ENCODE measurements around the gene COG8.
A peak's percentile ranks its signal among the peaks of the same experiment; 100 is the strongest.

The COG8 gene

GRCh38 chr16:69345923-69346322 is 6.6 kb upstream of the COG8 start:
- DNase-seq = no peak

DNA sequence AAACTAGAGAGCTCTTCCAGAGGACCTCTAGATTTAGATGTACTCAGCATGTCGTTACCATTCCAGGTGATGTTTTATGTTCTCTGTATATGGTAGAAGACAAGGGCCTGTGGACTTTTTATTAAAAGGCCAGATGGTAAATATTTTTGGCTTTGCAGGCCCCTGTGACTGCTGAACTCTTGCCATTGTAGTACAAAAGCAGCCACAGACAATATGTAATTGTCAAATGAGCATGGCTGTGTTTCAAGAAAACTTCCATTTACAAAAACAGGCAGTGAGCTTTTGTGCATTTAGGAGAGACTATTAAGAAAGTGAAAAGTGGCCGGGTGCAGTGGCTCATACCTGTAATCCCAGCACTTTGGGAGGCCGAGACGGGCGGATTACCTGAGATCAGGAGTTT is 4.8 kb upstream of the COG8 start:
- no peak for DNase-seq

DNA sequence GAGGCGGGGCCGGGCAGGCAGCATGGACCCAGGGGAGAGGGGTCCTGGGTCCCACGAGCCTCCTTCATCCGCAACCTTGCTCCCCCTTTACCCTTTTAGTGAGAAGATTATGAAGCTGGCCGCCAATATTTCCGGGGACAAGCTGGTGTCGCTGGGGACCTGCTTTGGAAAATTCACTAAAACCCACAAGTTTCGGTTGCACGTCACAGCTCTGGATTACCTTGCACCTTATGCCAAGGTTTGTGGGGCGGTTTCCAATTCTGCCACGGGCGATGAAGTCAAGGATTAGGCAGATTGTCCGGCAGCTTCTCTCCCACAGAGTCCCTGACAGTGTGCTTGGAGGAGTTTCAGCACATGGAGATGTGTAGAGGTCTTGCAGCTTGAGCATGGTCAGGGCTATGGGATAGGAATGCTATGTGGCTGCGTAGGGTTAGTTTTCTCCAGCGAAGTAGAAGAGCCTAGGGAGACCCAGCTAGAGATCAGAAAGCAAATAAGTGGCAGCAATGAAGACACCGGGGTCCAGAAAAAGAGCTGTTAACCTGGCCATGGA is 806 bp upstream of the COG8 start:
- no peak for DNase-seq

DNA sequence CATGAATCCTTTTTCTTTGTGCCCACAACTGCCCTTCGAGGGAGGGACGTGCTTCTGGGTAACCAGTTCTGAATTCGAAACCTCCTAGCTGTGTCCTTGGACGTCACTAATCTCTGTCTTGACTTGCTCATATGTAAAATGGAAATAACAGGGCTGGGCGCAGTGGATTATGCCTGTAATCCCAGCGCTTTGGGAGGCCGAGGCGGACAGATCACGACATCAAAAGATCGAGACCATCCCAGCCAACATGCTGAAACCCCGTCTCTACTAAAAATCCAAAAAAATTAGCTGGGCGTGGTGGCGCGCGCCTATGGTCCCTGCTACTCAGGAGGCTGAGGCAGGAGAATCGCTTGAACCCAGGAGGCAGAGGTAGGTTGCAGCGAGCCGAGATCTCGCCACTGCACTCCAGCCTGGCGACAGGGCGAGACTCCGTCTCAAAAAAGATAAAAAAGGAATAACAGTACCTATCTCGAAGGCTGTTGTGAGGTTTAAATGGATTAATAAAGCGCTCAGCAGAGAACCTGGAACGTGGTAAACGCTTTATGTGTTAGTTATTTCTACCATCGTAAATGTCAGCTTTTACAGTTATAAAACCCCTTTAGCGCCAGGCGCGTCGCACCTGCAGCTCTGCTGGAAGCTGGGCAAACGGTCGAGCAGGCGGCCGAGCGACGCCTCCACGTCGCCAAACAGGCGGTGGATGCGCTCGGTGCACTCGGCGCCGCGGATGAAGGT is 641 bp downstream of the COG8 start:
- DNase-seq = no peak

DNA sequence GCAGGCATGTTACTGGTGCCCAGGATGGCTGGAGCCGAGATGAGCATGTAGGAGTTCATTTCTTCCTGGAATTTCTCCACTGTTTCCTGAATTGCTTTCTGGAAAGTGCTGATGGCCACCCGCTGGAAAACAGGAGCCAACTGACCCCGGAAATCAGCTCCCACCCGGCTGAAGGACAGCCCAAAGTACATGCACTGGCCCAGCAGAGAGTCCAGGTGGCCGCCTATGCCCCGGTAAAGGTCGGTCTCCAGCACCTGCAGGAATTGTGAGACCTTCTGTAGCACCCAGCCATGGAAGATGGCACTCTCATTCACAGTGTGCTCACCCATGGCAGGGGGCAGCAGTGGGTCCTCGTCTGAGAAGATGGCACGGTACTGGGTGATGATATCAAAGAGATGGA is 4.7 kb downstream of the COG8 start:
- no peak for DNase-seq

- peak; percentile 83 for DNase-seq
Measured at GRCh38 chr16:69330286-69331109, 8.9 kb downstream of the COG8 start, which contains the start of gene PDF. Gene PDF (minus strand): TSS chr16:69330588. CDS start chr16:69330570, 18 bp downstream.

GRCh38 chr16:69329369-69330285 is 9.7 kb downstream of the COG8 start:
- no peak for DNase-seq

DNA sequence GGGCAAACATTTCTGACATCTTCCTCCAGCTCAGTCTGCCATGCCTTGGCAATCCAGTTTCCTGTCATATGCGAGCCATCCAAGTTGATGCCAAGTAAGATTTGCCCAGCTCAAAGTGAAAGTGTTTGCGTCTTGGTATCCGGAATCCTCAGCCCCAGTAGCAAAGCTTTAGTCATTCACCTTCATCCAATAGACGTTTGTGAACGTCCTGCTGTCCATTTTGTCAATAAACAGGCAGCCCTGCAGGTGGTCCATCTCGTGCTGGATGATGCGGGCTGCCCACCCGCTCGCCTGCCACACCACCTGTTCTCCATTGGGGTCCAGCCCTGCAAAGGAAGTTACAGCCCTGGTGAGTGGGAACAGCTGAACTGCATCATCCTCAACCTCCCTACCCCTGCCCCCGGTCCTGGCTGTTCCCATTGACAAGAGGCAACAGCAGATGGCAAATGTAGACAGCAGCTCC is 10.5 kb downstream of the COG8 start:
- DNase-seq = no peak

DNA sequence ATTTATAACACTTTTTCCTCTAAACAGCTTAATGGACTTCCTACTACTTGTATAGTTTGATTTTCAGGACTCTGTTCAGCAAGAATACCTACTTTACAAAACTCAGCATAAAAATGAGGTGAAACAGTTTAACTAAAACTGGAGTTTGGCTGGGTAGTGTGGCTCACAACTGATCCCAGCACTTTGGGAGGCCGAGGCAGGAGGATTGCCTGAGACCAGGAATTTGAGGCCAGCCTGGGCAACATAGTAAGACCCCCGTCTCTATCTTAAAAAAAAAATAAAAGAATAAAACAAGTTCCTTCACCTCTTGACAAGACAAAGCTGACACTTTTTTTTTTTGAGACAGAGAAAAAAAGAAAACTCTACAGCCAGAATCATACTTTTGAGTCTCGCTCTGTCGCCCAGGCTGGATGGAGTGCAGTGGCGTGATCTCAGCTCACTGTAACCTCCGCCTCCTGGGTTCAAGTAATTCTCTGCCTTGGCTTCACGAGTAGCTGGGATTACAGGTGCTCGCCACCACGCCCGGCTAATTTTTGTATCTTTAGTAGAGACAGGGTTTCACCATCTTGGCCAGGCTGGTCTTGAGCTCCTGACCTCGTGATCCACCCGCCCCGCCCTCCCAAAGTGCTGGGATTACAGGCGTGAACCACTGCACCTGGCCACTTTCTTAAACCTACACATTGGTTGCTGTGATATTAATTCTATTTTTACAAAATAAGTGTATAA is 11.6 kb downstream of the COG8 start:
- DNase-seq = no peak

- no peak for DNase-seq
Measured at GRCh38 chr16:69326172-69326873, 13.0 kb downstream of the COG8 start.

- no peak for DNase-seq
Measured at GRCh38 chr16:69325784-69326171, 13.6 kb downstream of the COG8 start.

DNA sequence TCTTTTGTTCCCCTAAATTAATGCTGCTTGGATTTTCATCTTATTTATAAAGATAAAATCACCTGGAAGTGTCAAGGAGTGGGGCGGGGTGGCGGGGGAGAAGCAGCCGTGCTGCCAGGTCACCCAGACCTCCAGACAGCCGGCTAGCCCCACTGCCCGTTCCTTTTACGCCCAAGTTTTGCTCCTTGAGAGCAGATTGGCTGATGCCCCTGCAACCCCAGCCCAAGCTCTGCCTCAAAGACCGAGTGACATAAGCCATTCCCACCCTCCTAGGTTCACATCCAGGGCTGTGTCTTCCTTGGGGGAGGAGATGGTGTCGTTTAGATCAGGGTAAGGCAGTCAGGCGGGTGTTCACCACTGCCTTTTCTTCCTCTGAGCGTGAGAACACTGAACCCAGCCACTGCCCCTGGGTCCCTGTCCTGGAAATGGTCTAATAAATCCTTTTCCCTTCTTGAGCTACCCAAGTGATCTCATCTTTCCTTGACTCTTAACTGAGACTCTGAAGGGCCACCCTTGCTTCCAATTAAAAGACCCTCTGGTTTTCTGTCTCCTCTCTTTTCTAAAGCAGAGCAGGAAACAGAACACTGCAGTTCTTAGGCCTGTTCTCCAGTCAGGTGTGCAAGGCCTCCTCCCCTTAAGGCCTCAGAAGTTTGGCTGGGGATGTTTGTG is 14.6 kb downstream of the COG8 start:
- no peak for DNase-seq

- DNase-seq = no peak
Measured at GRCh38 chr16:69324013-69324531, 15.3 kb downstream of the COG8 start.

DNA sequence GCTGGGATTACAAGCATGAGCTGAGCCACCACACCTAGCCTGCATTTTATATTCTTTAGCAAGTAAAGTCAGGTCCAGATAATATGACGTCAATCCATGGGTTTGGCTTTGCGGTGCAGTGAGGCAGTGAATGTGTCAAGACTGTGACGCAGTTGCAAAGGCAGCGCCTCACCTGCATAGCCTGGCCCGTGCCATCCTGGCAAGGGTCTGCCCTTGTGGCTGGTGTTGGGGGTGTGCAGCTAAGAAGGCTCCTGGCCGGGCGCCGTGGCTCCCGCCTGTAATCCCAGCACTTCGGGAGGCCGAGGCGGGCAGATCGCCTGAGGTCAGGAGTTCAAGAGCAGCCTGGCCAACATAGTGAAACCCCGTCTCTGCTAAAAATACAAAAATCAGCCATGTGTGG is 15.9 kb downstream of the COG8 start:
- DNase-seq = no peak

DNA sequence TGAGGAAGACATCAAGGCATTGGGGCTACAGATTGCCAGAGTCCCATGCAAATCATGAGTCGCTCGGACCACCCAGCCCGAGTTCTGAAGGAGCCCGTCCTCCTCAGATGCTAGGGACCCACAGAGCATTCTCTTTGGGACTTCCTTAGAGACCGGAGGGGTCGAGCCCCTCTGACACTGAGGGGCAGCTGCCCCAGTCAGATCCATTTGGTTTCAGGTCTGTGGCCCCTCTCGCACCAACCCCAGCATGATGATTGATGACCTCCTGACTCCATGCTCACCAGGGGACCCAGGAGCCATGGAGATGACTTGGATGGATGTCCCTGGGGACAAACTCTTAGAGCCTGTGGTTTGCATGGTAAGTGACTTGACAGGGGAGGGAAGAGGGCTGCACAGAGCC is 17.0 kb downstream of the COG8 start:
- DNase-seq = no peak

GRCh38 chr16:69321080-69321479 is 18.3 kb downstream of the COG8 start:
- DNase-seq = no peak

- no peak for DNase-seq
Measured at GRCh38 chr16:69320740-69321073, 18.7 kb downstream of the COG8 start.

- DNase-seq = no peak
Measured at GRCh38 chr16:69319826-69320739, 19.3 kb downstream of the COG8 start.

GRCh38 chr16:69319381-69319780 is 20.0 kb downstream of the COG8 start:
- no peak for DNase-seq

- no peak for DNase-seq
Measured at GRCh38 chr16:69318911-69319289, 20.5 kb downstream of the COG8 start.
